ENCODE data around the gene USH2A.

DNA sequence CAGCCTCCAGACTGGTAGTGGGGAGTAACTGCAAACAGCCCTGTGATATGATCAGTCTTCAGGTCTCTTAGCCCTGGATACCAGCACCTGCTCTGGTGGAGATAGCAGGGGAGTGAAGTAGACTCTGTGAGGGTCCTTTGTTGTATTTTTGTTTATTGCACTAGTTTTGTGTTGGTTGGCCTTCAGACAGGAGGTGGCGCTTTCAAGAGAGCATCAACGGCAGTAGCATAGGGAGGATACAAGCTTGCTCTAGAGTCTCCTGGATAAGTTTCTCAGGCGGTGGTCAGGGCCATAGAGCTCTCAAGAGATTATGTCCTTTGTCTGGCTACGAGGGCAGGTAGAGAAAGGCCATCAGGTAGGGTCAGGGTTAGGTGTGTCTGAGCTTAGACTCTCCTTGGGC is 116.4 kb downstream of the USH2A start:
- TF ChIP-seq, protein P1, sequence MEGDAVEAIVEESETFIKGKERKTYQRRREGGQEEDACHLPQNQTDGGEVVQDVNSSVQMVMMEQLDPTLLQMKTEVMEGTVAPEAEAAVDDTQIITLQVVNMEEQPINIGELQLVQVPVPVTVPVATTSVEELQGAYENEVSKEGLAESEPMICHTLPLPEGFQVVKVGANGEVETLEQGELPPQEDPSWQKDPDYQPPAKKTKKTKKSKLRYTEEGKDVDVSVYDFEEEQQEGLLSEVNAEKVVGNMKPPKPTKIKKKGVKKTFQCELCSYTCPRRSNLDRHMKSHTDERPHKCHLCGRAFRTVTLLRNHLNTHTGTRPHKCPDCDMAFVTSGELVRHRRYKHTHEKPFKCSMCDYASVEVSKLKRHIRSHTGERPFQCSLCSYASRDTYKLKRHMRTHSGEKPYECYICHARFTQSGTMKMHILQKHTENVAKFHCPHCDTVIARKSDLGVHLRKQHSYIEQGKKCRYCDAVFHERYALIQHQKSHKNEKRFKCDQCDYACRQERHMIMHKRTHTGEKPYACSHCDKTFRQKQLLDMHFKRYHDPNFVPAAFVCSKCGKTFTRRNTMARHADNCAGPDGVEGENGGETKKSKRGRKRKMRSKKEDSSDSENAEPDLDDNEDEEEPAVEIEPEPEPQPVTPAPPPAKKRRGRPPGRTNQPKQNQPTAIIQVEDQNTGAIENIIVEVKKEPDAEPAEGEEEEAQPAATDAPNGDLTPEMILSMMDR (IDR thresholded peaks at IDR 0.05) = no peak
- no peak for TF ChIP-seq POLR2A (IDR thresholded peaks at IDR 0.05)
- no peak for TF ChIP-seq EP300 (IDR thresholded peaks at IDR 0.05)

Measured in tibial nerve (tissue), 4 donors.